H1 (cell line): ENCODE data around the gene RSRC2. TPM values are rescaled to one million over a fixed set of nuclear protein-coding genes. Genes with fewer than 3 reads are reported as not detected.

Experiments
- SIN3A ChIP-seq, 2 experiments: IDR thresholded peaks in 1 of 2; conservative IDR thresholded peaks in 1 of 2; 2 replicates each; pipeline ENCODE4 v1.6.1; 2011 to 2012; ENCODE audit warnings: low read length in 2 of 2, improper control_type of control experiment in 1 of 2, low read depth in 1 of 2, mild to moderate bottlenecking in 1 of 2
- polyA plus RNA-seq, 7 experiments: library from polyadenylated mRNA; depleted of rRNA in 3 of 7; stranded (reverse) in 5 of 7; unstranded in 2 of 7; fragments of >200 nt in 5 of 7; fragments of 200-250 nt in 2 of 7; gene quantifications; 1 replicate in 5 of 7; 2 replicates in 1 of 7; 4 replicates in 1 of 7; pipeline versions ENCODE4 v1.2.1 to v1.2.3, GENCODE V29; 2011 to 2013; ENCODE audit warnings: missing spikeins in 2 of 7, mixed read lengths in 2 of 7
- small RNA-seq: library from polyadenylated mRNA; stranded (forward); fragments of <200 nt; extraction: miRNeasy Mini kit (QIAGEN cat#:217004); gene quantifications from one replicate; pipeline ENCODE3, GENCODE V24; 2013; ENCODE audit not compliant: insufficient read depth
- total RNA-seq: library from RNA; stranded (reverse); fragmentation: NEBNext Ultra II Directional; extraction: Animal tissue kit (Norgen Biotek cat#: 25700); gene quantifications from 2 replicates; pipeline ENCODE4 v1.2.1, GENCODE V29; 2021

Gene RSRC2
- total and polyA plus RNA-seq, 2 of the 8 experiments (the other 6 are each of a cell fraction or from before 2014, with no cell fraction given) = 15.9 to 71.4 TPM

- no peak for TF ChIP-seq SIN3A (conservative IDR thresholded peaks at IDR 0.05 in 1 of 2, IDR thresholded peaks at IDR 0.05 in 1 of 2; ENCODE audit: low read depth in 1 of 2, low read length in 2 of 2)
These were observed 72.5 kb downstream of the RSRC2 start (continued) for GRCh38 chr12:122454250-122454721.

Small RNA genes lying within 50 kb of the gene (small RNA-seq; reads per million reads assigned to genes)
- gene AC026333.1 (not detected), gene RF00411 (not detected)

Other genes with a start within 250 kb of the RSRC2 start
- 26.6 and 27.6 TPM in 2 replicates for gene CLIP1, start 104.3 kb downstream of the RSRC2 start, total RNA-seq
- 13.5 and 19.0 TPM in 2 replicates for gene CLIP1, start 104.3 kb downstream of the RSRC2 start, polyA plus RNA-seq (2011; rRNA removed)
- 27.4 and 28.9 TPM in 2 replicates for gene ZCCHC8, start 26.0 kb downstream of the RSRC2 start, total RNA-seq
- gene ZCCHC8, start 26.0 kb downstream of the RSRC2 start, polyA plus RNA-seq (2011; rRNA removed) = 12.1 and 13.8 TPM in 2 replicates
- gene KNTC1, start 313 bp upstream of the RSRC2 start, total RNA-seq = 66.6 and 80.2 TPM in 2 replicates
- 36.3 and 52.7 TPM in 2 replicates for gene KNTC1, start 313 bp upstream of the RSRC2 start, polyA plus RNA-seq (2011; rRNA removed)
- gene HCAR2, start 176.4 kb upstream of the RSRC2 start, total RNA-seq = not detected in 2 replicates
- gene HCAR2, start 176.4 kb upstream of the RSRC2 start, polyA plus RNA-seq (2011; rRNA removed) = not detected in 2 replicates
- not detected in 2 replicates for gene HCAR3, start 189.9 kb upstream of the RSRC2 start, total RNA-seq
- gene HCAR3, start 189.9 kb upstream of the RSRC2 start, polyA plus RNA-seq (2011; rRNA removed) = not detected in 2 replicates
- not detected in 2 replicates for gene HCAR1, start 203.9 kb upstream of the RSRC2 start, total RNA-seq
- gene HCAR1, start 203.9 kb upstream of the RSRC2 start, polyA plus RNA-seq (2011; rRNA removed) = 0.02 TPM in 1 of 2 replicates, not detected in the other
- 78.1 and 84.0 TPM in 2 replicates for gene DENR, start 225.9 kb upstream of the RSRC2 start, total RNA-seq
- gene DENR, start 225.9 kb upstream of the RSRC2 start, polyA plus RNA-seq (2011; rRNA removed) = 26.9 and 29.5 TPM in 2 replicates
- gene CCDC62, start 247.6 kb upstream of the RSRC2 start, total RNA-seq = 0.21 and 0.41 TPM in 2 replicates
- gene CCDC62, start 247.6 kb upstream of the RSRC2 start, polyA plus RNA-seq (2011; rRNA removed) = 0.05 TPM in 2 replicates